Measurements from ENCODE around the gene C17orf58.
"Not testable (repeated sequence)": the region's sequence is repeated elsewhere in the genome, so short reads cannot be mapped to it uniquely, and the experiment has no call there.

- not testable (repeated sequence) for TF ChIP-seq CTCF (IDR thresholded peaks at IDR 0.05; ENCODE audit: insufficient read depth, low read length); POLR2AphosphoS5 (IDR thresholded peaks at IDR 0.05; ENCODE audit: low read depth); GABPA (IDR thresholded peaks at IDR 0.05; ENCODE audit: low read depth)
- TF ChIP-seq, protein P1, sequence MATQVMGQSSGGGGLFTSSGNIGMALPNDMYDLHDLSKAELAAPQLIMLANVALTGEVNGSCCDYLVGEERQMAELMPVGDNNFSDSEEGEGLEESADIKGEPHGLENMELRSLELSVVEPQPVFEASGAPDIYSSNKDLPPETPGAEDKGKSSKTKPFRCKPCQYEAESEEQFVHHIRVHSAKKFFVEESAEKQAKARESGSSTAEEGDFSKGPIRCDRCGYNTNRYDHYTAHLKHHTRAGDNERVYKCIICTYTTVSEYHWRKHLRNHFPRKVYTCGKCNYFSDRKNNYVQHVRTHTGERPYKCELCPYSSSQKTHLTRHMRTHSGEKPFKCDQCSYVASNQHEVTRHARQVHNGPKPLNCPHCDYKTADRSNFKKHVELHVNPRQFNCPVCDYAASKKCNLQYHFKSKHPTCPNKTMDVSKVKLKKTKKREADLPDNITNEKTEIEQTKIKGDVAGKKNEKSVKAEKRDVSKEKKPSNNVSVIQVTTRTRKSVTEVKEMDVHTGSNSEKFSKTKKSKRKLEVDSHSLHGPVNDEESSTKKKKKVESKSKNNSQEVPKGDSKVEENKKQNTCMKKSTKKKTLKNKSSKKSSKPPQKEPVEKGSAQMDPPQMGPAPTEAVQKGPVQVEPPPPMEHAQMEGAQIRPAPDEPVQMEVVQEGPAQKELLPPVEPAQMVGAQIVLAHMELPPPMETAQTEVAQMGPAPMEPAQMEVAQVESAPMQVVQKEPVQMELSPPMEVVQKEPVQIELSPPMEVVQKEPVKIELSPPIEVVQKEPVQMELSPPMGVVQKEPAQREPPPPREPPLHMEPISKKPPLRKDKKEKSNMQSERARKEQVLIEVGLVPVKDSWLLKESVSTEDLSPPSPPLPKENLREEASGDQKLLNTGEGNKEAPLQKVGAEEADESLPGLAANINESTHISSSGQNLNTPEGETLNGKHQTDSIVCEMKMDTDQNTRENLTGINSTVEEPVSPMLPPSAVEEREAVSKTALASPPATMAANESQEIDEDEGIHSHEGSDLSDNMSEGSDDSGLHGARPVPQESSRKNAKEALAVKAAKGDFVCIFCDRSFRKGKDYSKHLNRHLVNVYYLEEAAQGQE (IDR thresholded peaks at IDR 0.05; ENCODE audit: insufficient replicate concordance, low read depth) = not testable (repeated sequence)
These were observed 22.2 kb upstream of the C17orf58 start for GRCh38 chr17:68018493-68018892.

Data from HL-60 (cell line).